ENCODE measurements around the gene ACSL3.

GRCh38 chr2:222907048-222907447, 46.2 kb downstream of the ACSL3 start:
- no peak for TF ChIP-seq ZNF70 (CRISPR knock-in tag; IDR thresholded peaks at IDR 0.05)
- TF ChIP-seq ZFP30 (CRISPR knock-in tag; IDR thresholded peaks at IDR 0.05) = no peak
- no peak for TF ChIP-seq RARB (CRISPR knock-in tag; IDR thresholded peaks at IDR 0.05)

Data from SK-N-SH treated with all-trans-retinoic acid at 6 μM for 48 hours (cell line).